Stimulated activated CD8-positive, alpha-beta memory T cell treated with anti-CD3 and anti-CD28 coated beads, Interleukin-7, amount 100 ng/mL, for 1 hour (primary cell): Measurements from ENCODE around the gene MEF2C.

Experiments used
- DNase-seq, 2 donors: peaks; one replicate each; pipeline ENCODE4 v3.0.0-alpha.2; 2020; ENCODE audit warnings: low read depth in 2 of 2

The MEF2C gene

GRCh38 chr5:88888291-88888690 is 5.3 kb upstream of the MEF2C start:
- DNase-seq: no peak

DNA sequence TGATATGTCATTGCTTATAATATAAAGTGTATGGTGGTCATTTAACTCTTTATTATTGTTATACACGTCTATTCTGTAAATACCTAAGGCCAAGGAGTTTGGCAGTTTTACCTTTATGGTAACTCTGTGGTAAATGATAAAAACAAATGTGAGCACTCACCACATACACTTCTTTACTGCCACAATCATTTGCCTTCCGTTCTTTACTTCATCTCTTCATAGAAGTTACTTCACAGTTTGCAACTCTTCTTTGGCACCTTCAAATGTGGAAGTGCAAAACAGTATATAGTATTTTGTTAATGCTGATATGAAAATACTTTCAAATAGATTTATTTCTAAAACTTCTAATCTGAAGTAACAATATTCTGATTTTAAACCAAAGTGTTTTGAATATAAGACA is 4.4 kb upstream of the MEF2C start:
- no peak for DNase-seq

DNA sequence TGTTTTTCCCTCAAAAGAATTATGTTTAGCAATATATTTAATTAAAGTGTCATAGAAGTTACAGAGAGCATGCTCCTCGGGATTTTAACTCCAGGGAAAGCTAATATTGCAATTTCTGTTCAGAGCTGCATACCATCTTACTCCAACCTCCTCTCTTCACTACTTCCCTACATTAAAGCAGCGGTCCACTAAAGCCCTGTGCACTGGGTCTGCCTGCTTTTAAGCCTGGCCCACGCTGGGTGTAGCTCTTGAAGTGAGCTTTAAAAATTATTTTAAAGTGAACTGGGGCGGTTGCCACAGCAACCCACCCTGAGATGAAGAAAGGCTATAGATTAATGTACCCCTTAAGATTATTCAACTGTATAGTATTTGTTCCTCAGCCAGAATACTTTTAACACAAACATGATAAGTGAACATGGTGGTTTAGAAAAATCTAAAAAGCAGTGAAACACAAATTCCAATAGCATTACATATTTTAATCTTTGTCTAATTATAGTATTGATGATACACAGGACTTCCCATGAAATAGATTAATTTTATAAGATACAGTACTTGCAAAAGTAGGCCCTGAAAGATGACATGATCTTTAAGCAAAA is 3.9 kb upstream of the MEF2C start:
- DNase-seq: no peak

DNA sequence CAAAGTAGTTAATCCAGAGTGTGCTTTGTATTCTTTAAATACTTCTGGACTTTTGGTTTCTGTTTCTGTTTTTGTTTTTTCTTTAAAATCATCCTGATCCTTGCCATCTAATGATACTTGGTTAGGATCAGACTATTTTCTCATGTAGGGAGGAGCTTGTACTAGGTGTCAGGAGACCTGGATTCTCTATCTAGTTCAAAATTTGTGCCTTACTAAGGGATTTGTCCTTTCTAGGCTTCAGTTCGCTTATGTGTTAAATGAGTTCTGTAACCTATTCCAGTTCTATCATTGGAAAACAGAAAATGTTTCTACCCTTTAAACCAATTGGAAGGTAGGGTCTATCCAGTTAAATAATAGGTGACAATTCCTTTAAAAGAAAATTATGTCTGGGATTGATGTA is 3.3 kb upstream of the MEF2C start:
- DNase-seq: no peak

GRCh38 chr5:88885002-88885401 is 2.0 kb upstream of the MEF2C start:
- DNase-seq: no peak

- DNase-seq: no peak
Observed at GRCh38 chr5:88884608-88884877, 1.6 kb upstream of the MEF2C start.

DNA sequence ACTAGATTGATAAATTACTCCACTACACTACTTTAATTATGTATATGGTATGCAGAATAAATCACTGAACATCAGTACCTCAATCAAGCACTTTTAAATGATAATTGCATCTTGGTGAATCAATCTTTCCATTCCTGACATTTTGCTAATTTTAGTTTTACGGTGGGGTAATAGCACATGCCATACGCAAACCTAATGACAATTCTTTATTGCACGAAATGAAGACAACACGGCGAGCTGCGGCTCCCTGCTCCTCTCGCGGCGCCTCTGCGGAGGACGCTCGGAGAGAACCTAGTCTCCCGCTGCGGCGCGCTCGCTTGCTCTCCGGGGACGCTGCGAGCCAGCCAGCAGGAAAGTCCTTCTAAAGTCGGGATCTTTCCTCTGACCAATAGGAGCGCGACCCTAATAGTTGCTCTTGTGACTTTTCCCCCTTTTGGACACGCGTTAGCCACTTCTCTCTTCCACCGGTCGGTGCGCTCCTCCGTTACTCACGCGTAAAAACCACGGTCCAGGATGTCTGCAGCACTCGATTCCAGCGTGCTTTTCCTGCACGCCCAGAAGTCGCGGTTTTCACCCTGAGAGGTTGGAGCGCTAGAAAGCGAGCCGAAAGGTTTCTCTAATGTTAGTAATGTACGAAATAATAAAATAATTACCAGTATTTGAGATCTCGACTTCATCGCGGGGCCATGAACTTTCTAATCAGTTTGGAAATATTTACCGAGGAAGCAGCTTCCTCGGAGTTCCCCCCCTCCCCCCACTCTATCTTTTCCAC is 1.0 kb upstream of the MEF2C start:
- DNase-seq: no peak

- no peak for DNase-seq
Observed at GRCh38 chr5:88882276-88883038, 527 bp downstream of the MEF2C start.

DNA sequence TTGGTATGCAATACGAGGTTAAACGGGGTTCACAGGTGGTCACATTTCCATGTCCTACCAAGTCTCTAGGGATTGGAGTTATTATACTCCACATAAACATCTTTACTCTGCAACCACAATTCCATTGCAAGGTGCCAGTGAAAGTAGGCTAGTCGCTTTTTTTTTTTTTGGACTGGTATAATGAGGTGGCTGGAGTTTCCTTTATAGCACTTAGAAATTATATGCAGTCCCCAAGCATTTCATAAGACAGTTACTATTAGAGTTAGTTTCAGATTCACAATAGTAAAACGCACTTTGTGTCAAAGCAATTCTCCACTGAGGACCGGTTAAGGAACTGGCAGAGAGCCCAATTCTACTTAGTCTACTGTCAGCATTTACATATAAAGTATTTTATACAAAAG is 1.4 kb downstream of the MEF2C start:
- DNase-seq: no peak

GRCh38 chr5:88880201-88880600 is 2.8 kb downstream of the MEF2C start:
- DNase-seq: no peak

DNA sequence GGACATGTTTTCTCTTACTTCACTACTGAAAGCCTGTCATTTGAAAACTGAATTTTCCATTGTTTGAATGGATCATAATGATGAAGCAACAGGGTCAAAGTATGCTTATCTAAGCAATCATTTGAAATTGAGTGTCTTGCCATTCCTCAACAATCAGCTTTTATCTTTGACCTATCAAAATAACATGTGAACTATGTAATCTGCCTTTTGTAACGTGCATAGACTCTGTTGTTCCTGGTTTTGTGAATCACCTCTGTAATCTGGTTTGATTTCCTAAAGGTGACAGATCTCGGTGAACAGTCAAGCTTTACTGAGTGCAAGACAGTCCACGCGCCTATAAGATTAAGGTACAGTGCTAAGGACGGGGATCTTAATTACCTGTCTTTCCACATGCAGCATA is 3.3 kb downstream of the MEF2C start:
- DNase-seq: no peak

DNA sequence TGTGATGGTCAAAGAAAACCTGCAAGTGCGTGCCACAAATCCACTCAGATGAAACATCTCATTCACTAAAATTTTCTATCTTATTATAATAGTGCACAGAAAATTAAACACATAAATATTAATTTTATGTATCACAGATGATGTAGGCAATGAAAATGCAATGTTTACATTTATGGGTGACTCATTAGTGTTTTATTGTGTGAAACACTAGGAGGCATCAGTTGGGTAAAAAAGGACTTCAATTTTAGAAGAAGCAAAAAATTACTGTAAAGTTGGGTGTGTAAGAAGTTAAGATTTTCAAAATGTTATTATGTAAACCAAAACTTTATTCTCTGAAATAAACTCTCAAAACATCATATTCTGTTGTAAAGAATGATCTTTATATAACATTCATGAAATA is 4.0 kb downstream of the MEF2C start:
- no peak for DNase-seq

DNA sequence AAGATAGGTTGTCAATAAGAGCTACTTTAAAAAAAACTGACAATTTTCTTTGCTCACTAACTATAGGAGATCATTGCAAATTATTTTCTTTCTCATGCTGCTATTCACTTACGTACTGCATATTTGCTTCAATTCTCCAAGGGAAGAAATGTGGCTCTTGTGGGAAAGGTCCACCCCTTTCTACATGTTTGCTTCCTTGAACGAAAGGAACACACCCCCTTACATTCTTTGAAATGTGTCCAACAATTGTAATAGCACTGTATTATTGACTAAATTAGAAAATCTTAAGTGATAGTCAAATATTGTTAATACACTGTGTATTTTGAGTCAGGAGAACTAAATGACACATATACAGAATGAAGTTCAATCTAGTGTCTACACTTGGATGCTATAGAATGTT is 5.2 kb downstream of the MEF2C start:
- DNase-seq: no peak

GRCh38 chr5:88876714-88877113 is 6.3 kb downstream of the MEF2C start:
- no peak for DNase-seq

GRCh38 chr5:88875341-88876234 is 7.4 kb downstream of the MEF2C start:
- DNase-seq: no peak

GRCh38 chr5:88873447-88873846 is 9.5 kb downstream of the MEF2C start:
- DNase-seq: no peak

GRCh38 chr5:88872971-88873370 is 10.0 kb downstream of the MEF2C start:
- no peak for DNase-seq

DNA sequence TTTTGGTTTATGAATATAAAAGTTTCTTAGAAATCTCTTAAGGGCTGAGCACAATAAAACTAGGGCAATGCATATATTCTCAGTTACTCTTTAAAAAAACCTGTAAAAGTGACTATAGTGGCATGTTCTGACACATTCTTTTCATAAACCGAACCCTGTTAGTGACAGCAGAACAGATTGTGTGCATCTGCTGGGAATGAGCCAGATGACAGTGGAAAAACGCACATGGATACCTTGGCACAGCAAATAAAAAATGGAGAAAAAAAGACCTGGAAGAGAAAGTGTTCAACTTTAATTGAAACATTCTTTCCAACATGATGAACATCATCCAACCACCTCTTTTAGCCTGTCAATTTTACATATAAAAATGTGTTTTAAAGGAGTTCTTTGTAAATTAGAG is 12.7 kb downstream of the MEF2C start:
- no peak for DNase-seq

DNA sequence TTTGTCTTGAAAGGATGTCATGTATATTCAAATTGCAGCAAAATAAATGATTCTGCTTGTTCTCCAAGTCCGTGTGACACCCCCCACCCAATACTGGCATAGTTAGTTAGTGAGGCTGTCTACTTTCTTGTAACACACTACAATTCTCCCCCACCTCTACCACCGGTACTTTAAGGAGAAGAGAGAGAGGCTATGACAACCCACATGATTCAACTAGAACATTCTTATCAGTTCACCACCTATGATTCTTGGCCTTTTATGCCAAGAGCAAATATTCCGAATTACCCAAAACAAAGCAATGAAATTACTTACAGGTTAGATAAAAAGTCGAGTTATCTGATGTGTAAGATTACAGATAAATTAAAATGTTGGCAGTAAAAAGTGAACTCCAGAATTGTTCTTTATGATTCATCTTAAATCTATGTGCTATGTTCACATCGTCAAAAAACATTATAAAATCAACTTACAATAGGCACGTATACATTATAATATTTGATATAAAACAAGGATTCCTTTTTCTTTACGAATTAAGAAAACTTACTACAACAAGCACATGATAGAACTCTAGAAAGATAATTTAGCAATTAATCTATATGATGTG is 14.4 kb downstream of the MEF2C start:
- no peak for DNase-seq

- DNase-seq: no peak
Observed at GRCh38 chr5:88867638-88868037, 15.3 kb downstream of the MEF2C start.

DNA sequence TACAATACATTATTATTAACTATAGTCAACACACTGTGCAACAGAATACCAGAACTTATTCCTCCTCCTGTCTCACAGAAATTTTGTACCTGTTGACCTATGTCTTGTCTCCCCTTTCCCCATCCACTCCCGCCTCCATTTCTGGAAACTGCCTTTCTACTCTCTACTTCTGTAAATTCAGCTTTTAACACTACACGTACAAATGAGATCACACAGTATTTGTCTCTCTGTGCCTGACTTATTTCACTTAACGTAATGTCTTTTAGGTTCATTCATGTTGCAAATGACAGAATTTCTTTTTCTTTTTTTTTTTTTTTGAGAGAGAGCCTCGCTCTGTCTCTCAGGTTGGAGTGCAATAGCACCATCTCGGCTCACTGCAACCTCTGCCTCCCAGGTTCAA is 19.5 kb downstream of the MEF2C start:
- DNase-seq: no peak
